Measurements from ENCODE around the gene CAPN15. TPM values are rescaled to one million over a fixed set of nuclear protein-coding genes. Genes with fewer than 3 reads are reported as not detected.

CAPN15 gene
- total RNA-seq, 4 donors from 2014 or later: 24.9 to 44.7 (median 43.3) TPM

GRCh38 chr16:568401-569258, 41.1 kb downstream of the CAPN15 start:
- H3K4me1 ChIP-seq: peaks cover 44 to 80% (median 58%) of the 10 kb centered on the region in 4 donors
- DNase-seq (ENCODE audit: extremely low spot score): no peak
- peak overlapping the region; percentile 75 to 83 (median 80) for H3K27ac ChIP-seq (replicated peaks in 1 of 4)
- peaks cover 0 to 14% (median under 1%) of the 10 kb centered on the region in 4 donors for H3K36me3 ChIP-seq
- peaks cover 0 to 19% (median 0%) of the 10 kb centered on the region in 4 donors for H3K27me3 ChIP-seq
- TF ChIP-seq CTCF (IDR thresholded peaks at IDR 0.05) (no peak), POLR2A (IDR thresholded peaks at IDR 0.05; ENCODE audit: low read depth) (no peak), POLR2AphosphoS5 (IDR thresholded peaks at IDR 0.05) (no peak), EP300 (IDR thresholded peaks at IDR 0.05) (no peak)
- H3K9me3 ChIP-seq: no peaks in the 10 kb centered on the region
- 90% methylated on average over 6 of the region's 11 CpGs for WGBS
- peak overlapping the region; percentile 81 to 99 (median 90) for H3K4me3 ChIP-seq
- intact Hi-C loops (cut with DNase I): no loop called here

DNA sequence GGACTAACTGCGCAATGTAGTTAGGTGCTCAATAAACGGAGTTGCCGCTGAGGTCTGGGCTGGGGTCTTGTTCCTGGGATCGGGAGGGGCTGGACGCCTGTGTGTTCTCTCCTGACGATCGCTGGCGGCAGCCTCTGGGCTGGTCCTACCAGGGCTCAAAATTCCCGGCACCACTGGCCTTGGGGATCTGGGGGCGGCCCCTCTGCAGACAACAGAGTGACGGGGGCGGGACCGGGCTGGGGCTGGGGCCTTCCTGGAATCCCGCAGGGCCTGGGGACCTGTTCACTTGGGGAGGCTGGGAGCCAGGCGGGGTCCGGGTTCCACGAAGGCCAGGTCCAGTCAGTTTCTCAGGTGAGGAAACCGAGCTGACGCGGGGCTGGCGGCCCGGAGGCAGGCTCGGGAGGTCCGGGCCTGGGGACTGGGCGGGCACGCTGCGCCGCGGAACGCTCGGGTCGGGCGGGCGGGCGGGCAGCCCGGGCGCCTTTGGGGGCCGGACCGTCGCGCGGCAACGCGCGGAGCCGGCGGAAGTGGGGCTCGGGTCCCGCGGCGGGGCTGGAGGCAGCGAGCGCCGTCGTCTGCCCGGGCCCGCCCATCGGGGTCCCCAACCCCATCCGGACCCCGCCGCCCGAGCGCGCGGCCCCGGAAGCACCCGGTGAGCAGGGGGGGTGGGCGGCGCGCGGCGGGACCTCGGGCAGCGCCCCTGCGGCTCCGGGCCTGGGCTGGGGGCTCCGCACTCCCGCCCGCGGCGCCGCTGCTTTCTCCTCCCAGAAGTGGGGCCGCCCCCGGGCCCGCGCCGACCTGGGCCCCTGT, 42.1 kb downstream of the CAPN15 start, which contains the start of gene PIGQ:
TSS of gene PIGQ (plus strand) at position 524 of the 810 bp plus-strand sequence. CDS start 4,107 bp downstream, outside the sequence.
- peak; percentile 95 for DNase-seq (ENCODE audit: extremely low spot score)

DNA sequence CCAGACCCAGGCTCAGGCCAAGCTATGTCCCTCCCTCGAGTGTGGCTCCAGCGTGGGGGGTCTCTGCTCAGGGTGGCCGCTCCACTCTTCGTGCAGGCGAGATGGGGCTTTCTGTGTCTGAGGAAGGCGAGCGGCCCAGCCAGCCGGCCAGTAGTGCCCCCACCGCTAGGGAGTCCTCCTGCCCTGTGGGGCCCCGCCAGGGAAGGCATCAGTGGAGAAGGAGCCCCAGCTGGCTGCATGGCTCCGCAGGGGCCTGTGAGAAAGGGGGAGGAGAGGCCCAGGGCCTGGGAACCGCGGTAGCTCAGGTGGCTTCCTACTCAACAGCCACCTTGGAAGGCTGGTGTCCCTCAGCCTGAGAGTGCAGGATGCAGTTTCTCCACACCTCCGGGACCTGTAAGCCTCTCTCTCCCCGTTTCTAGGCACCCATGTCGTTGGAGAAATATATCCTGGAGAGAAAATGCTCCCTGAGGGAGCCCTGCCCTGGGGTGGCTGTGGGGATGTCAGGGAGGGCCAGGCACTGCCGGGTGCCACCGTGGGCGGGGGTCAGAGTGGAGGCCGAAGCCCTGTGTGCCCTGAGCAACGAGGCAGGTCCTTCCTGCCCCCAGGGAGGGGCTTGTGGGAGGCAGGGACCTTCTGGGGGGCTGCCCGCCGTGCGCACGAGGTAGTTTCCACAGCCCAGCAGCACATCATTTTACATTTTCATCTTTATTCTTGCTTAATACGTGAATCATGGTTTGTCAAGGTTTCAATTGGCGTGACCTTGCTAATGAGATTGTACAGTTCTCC, 45.5 kb downstream of the CAPN15 start:
- TF ChIP-seq CTCF (IDR thresholded peaks at IDR 0.05): no peak
- no peak for TF ChIP-seq EP300 (IDR thresholded peaks at IDR 0.05)
- no peak for TF ChIP-seq POLR2AphosphoS5 (IDR thresholded peaks at IDR 0.05)
- TF ChIP-seq POLR2A (IDR thresholded peaks at IDR 0.05; ENCODE audit: low read depth): no peak
- intact Hi-C loops (cut with DNase I): no loop called here
- 70% methylated on average over 16 of the region's 27 CpGs for WGBS

More for the DNA sequence above, 42.1 kb downstream of the CAPN15 start, which contains the start of gene PIGQ:
- Histone ChIP-seq H3K4me3 (peak within 1 kb of the TSS; percentile 81 to 99 (median 90)), H3K36me3 (peaks cover 0 to 25% (median 10%) of the 10 kb centered on the region in 4 donors), H3K27ac (replicated peaks in 1 of 4) (peak within 1 kb of the TSS; percentile 75 to 83 (median 80)), H3K4me1 (peaks cover 44 to 80% (median 58%) of the 10 kb centered on the region in 4 donors), H3K9me3 (no peaks in the 10 kb centered on the region), H3K27me3 (peaks cover 0 to 9% (median 0%) of the 10 kb centered on the region in 4 donors)
- intact Hi-C loops (cut with DNase I): no loop called here
- WGBS: 3% methylated on average over 30 of the region's 87 CpGs
- no peak for TF ChIP-seq POLR2A (IDR thresholded peaks at IDR 0.05; ENCODE audit: low read depth)
- peak in 1 of 2 donors; percentile 39 for TF ChIP-seq POLR2AphosphoS5 (IDR thresholded peaks at IDR 0.05)
- TF ChIP-seq EP300 (IDR thresholded peaks at IDR 0.05): no peak
- no peak for TF ChIP-seq CTCF (IDR thresholded peaks at IDR 0.05)

More for the DNA sequence above, 45.5 kb downstream of the CAPN15 start:
- H3K36me3 ChIP-seq: peaks cover 0 to 47% (median 26%) of the 10 kb centered on the region in 4 donors
- no peaks in the 10 kb centered on the region for H3K9me3 ChIP-seq
- no peaks in the 10 kb centered on the region for H3K27me3 ChIP-seq
- H3K27ac ChIP-seq (replicated peaks in 1 of 4): no peak overlapping the region
- peaks cover 19 to 46% (median 35%) of the 10 kb centered on the region in 4 donors for H3K4me1 ChIP-seq
- DNase-seq (ENCODE audit: extremely low spot score): no peak
- no peak overlapping the region for H3K4me3 ChIP-seq

All from esophagus muscularis mucosa (tissue), 4 donors.